Epidermal melanocyte (primary cell): ENCODE measurements around the gene ST6GALNAC1.
"Not testable (repeated sequence)": the region's sequence is repeated elsewhere in the genome, so short reads cannot be mapped to it uniquely, and the experiment has no call there.

Source experiments
- DNase-seq: peaks from one replicate; pipeline ENCODE4 v3.0.0; 2011; ENCODE audit warnings: low spot score; ENCODE audit not compliant: insufficient read length

ST6GALNAC1 gene

DNA sequence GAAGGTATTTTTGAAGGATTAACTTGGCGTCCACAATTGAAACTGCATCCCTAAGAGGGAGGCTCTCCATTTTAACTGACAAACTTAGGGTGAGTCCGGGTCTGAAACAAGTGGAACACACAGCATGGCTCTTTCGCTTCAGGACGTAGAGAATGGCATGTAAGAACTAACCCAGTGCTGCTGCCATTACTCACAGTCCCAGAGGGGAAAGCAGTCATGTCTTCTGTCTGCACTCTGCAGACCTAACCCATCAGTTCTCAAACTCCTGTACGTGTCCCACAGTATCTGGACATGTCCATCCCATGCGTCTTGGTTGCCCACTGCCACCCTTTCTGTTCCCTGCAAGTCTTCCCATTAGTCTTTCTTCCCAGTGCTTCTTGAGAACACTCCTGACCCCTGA lies 563 bp downstream of the ST6GALNAC1 start:
- DNase-seq: no peak

DNA sequence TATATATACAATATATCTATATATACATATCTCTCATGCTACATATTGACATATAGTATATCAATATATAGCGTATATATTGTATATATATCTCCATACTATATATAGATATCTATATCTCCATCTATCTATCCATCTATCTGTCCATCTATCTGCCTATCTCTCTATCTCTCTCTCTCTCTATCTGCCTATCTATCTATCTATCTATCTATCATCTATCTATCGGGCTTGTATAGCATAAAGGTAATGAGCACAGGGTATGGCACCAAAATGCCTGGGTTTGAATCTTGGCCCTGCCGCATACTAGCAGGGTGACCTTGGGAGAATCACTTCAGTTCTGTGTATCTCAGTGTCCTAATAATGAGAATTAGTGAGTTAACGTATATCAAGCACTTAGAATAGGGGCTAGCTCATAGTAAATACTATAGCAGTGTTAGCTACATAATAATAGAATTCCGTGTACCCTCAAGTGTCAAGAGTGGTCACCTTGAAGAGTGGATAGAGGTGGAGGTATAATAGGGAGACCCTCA lies 1.5 kb downstream of the ST6GALNAC1 start:
- no peak for DNase-seq

DNA sequence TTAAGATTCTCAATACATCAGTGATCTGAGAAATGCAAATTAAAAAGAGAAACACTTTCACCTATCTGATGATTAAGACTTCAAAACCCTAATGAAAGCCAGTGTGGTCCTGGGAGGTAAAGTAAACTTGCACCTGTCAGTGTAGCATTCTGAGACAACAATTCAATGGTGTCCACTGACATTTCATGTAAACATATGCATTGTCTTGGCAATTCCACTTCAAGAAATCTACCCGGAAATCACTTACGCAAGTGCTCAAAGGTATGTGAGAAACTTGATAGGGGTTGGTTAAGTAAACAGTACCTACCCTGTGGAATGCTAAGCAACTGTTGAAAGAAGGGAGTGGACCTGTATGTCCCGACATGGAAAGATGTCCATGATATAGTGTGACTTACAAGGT lies 2.1 kb downstream of the ST6GALNAC1 start:
- no peak for DNase-seq

DNA sequence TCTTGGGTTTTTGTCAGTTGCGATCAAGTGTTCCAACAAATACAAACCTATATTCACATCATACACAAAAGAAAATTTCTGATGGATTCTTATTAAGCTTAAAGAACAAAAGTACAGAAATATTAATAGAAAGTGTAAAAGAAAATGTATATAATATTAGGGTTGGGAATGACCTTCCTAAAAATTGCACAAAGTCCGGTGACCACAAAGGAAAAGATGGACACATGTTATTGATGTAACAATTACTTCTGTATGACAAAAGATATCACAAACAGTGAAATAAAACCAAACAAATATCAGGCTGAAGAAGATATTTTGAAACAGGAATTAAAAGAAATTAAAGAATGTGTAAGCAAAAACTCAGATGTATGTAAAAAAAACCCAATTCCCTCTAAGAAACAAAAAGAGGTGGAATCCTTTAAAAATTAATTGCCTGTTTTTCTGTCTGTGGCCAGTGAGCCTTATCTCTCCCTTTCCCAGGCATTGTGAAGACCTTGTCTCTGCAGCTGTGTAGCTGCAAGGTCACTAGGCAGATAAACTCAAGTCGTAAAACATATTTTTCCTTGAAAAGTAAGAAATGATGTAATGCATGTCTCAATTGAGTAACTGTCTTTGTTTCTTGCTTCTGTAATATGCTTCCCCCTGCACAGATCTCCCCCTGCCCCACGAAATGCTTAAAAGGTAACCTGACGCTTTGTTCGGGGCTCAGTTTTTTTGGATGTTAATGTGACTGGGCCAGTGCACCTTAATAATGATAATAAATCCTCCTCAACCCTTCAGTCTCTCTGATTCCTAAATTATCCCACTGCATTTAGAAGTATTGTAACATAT lies 2.8 kb downstream of the ST6GALNAC1 start:
- DNase-seq: no peak

DNA sequence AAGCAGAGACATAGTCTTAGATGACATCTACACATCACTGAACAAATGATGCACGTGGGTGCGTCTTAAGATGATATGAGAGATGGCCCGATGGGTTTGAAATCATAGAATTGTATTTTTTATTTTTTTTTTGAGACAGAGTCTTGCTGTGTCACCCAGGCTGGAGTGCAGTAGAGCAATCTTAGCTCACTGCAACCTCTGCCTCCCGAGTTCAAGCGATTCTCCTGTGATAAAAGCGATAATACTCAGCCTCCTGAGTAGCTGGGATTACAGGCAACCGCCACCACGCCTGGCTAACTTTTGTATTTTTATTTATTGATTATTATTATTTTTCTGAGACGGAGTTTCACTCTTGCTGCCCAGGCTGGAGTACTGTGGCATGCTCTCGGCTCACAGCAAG lies 5.3 kb downstream of the ST6GALNAC1 start:
- no peak for DNase-seq

DNA sequence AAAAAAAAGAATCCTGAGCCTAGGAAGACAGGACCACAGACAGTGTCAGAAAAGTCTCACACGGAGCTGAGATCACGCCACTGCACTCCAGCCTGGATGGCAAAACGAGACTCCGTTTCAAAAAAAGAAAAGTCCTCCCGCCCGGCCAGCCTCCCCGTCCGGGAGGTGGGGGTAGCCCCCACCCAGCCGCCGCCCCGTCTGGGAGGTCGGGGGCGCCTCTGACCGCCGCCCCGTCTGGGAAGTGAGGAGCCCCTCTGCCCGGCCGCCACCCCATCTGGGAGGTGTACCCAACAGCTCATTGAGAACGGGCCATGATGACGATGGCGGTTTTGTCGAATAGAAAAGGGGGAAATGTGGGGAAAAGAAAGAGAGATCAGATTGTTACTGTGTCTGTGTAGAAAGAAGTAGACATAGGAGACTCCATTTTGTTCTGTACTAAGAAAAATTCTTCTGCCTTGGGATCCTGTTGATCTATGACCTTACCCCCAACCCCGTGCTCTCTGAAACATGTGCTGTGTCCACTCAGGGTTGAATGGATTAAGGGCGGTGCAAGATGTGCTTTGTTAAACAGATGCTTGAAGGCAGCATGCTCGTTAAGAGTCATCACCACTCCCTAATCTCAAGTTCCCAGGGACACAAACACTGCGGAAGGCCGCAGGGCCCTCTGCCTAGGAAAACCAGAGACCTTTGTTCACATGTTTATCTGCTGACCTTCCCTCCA lies 6.9 kb downstream of the ST6GALNAC1 start:
- not testable (repeated sequence) for DNase-seq

DNA sequence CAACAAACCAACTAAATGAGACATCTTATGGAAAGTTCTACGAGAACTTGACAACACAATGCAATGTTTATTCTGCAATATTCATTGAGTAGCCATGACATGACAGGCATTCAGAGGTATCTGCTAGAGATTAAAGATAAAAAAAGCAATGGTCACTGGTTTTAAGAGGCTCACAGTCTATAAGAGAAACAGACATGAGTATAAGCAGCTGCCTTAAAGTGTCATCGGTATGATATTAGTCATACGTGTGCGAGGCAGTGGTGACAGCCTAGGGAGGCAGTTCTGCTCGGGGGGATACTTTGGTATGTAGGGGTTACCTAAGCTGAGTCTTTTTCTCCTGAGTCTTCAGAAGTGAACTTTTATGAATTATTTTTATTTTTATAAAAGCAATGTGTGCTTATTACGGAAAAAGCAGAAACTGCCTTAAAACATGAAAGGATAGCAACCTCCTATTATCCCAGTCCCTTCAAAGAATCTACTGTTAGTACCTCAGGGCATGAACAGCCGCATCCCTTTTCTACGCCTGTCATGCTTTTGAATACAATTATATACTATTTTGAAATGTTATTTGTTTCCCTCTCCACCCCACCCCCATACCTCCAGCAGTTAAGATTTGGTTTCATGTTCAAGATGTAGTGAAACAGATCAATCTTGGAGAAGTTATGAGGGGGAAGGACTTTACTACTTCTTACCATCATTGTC lies 7.7 kb downstream of the ST6GALNAC1 start:
- DNase-seq: no peak

DNA sequence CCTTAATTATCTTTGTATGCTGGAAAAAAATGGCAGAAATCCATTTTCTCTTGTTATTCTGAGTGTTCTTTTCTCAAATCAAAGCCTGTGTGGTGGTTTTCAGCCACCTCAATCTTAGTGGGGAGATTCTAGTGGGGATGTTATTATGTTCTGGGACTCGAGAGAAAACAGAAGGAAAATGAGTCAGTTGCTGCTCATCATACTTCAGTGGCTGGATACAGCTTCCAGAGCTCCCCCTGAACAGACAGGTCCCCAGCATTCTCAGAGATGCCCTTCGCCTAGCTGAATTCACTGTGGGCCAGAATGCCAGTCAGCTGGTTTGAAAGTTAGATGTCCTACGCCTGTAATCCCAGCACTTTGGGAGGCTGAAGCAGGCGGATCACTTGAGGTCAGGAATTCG lies 8.5 kb downstream of the ST6GALNAC1 start:
- no peak for DNase-seq

DNA sequence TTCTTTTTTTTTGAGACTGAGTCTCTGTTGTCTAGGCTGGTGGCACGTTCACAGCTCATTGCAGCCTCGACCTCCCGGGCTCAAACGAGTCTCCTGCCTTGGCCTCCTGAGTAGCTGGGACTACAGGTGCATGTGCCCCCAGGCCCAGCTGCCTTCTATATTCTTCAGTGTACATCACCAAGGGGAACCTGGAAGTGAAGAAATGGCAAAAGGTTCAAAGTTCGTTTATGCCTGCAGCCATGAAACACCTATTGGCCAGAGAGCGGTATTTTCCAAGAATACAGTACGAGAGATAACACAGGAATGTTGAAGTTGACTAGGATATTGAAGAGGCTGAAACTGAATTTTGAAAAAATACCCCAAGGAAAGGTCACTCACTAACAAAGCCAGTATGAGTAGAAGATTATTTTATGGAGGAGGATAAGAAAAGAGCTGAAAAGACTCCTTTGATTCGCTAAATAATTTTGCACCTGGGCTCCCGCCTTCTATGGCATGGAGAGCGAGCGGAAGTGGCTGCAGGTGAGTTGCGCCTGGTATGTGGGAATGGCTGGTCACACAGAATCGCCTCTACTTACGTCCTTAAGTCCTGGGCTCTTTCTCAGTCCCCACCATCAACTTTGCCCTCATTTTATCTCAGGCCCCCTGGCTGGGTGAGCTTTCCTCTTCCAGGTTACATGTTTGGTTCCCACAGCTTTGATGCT lies 9.8 kb downstream of the ST6GALNAC1 start:
- no peak for DNase-seq

DNA sequence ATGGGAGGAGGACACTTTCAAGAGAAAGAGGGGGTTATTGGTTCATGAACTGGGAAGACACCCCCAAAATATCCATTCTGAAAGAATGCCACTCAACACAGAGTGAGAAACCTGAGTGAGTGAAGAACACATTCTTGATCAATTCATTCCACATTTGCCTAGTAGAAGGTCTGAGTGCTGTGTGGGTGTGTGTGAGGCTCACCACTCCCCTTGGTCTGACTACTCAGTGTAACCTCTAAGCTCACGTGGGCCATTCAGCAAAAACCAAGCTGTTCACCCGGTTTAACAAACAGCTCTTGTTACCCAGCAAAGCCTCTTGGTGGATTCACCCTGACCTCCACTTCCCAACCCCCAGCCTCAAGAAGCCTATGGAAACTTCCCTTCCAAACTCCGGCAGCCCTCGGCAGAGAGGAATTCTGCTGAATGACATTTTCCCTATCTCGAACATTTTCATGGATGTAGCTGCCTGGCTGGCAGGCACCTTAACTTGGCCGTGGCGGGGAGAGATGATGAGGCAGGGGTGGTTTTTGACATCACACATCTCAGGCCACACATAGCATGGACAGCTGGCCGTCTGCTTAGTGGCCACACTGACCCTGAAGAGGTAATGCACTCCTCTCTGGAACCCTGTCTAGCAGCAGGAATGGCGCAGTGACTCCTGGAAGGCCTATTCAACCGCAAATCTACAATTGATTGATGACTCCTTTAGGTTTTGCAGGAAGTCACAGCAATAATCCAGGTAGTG lies 11.6 kb downstream of the ST6GALNAC1 start:
- peak; percentile 60 for DNase-seq

DNA sequence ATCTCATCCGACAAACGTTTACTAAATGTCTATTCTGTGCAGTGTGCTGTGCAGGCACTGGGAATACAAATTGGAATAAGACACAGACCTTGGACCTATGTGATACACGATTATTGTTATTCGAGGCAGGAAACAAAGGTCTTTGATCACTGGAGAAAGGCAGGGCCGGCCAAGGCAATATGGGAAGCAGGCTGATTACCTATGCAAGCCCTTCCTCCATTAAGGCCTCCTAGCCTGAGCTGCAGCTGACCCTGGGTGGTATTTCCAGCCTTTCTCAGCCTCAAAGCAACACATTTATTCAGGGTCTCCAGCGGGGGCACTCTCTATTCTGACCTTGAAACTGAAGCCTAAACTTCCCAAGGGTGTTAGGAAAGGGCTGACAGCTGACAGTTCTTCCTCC lies 13.4 kb downstream of the ST6GALNAC1 start:
- no peak for DNase-seq

DNA sequence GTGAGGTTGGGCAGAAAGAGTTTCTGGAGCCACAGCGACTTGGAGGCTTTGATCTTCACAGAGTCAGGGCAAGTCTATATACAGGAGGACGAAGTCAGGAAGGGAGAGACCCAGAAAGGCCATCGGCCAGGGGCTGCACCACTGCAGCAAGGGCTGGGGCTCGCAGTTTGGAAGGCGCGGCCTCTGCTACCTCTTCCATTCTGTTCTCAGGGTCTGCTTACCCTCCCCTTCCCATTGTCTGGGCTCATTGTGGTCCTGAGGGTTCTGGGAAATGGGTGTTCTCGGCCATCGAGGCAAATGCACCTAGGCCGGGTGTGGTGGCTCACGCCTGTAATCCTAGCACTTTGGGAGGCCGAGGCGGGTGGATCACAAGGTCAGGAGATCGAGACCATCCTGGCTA lies 16.0 kb downstream of the ST6GALNAC1 start:
- DNase-seq: no peak

DNA sequence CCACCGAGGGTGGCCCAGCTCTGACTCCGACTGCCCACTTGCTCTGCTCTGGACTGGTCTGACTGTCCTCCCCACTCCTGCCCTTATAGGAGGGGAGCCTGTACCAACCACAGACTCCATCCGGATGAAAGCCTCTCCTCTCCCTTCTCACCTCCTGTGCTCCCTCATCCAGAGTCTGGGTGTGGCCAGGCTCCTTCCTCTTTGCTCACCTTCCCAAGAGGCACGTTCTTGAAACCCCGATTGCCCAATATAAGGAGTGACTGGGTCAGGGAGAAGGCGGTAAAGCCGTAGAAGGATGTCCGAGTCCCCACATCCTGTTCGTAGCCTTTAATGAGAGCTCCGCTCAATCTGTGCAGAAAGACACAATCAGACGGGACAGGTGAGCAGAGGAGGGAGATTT lies 17.1 kb downstream of the ST6GALNAC1 start:
- DNase-seq: no peak

DNA sequence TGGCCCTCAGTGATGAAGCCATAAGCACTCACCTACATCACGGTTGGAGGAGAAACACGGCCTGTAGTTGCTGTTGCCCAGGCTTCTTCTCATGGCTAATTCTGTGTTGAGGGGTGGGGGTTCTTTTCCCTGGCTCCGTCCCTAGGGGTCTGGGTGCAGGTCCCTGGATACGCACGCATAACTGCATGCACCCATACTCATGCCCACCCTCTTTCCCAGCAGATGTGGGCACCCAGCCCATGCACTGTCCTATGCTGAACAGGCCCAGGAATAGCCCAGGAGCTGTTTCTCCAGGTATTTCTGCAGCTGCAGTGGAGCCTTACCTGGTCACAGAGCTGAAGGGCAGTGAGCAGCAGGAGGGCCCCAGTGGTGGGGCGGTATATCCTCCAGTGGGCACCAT lies 18.1 kb downstream of the ST6GALNAC1 start:
- no peak for DNase-seq

DNA sequence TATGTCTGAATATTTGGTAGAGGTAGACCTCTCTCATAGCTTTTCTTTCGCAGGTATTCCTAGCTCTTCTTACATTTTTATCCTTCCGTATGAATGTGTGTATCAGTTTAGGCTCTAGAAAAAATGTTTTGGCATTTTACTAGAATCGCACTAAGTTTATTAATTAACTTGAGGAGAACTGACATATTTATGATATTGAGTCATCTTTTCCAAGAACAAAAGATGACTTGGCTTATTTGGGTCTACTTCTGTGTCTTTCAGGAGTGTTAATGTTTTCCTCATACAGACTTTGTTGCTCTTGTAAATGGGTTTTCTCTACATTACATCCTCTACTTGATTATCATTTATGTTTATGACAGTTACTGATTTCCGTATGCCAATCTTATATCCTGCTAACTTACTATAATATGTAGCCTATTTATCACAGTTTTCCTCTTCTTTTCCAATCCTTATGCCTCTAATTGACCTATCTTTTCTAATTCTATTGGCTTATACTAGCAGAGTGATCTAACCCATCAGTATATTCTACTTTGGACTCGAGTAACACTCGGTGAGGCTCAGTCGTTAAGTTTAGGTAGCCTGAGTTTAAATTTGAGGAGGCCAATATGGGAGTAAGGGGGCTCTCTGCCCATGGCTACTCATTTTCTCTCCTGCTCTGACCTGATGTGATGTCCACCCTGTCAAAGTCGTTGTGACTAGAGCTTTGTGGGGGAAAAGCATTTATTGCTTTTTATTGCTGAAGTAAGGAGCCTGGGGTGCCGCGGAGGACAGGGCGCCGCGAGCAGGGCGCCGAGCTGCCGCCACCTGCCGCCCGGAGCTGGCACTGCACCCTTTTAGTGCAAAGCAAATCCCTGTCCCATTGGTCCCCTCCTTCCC lies 20.0 kb downstream of the ST6GALNAC1 start:
- peak; percentile 75 for DNase-seq

DNA sequence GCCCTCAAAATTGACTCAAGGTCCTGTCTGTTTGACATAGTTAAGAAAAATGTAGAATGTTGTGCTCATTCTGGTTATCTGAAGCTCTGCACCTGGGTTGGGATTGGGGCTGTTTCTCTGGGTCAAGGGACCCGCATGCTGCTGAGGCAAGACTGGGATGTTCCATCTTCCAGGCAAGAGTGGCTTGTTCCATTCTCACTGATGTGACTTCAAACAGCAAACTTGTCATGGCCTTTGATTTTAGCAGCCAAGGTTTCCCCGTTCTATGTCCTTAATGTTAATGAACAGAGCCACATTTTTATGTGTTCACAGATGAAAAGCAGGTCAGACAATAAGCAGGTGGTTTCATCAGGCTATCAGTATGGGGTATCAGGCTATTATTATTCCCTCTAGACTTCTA lies 25.7 kb downstream of the ST6GALNAC1 start:
- DNase-seq: no peak

DNA sequence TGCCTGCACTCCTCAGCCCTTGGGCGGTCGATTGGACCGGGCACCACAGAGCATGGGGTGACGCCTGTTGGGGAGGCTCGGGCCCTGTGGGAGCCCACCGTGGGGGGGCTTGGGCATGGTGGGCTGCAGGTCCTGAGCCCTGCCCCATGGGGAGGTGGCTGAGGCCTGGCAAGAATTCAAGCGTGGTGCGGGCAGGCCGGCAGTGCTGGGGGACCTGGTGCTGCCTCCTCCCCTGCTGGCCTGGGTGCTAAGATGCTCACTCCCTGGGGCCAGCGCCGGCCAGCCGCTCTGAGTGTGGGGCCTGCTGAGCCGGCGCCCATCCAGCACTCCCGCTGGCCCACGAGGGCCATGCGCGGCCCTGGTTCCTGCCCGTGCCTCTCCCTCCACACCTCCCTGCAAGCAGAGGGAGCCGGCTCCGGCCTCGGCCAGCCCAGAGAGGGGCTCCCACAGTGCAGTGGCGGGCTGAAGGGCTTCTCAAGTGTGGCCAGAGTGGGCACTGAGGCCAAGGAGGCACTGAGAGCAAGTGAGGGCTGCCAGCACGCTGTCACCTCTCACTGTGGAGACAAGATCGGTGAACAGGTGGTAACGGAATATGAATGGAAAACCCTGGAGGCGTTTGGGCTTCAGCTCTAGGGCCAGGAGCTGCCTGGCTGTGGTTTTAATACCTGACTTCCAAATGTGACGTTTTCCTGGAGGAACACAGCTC lies 28.5 kb downstream of the ST6GALNAC1 start:
- DNase-seq: no peak

DNA sequence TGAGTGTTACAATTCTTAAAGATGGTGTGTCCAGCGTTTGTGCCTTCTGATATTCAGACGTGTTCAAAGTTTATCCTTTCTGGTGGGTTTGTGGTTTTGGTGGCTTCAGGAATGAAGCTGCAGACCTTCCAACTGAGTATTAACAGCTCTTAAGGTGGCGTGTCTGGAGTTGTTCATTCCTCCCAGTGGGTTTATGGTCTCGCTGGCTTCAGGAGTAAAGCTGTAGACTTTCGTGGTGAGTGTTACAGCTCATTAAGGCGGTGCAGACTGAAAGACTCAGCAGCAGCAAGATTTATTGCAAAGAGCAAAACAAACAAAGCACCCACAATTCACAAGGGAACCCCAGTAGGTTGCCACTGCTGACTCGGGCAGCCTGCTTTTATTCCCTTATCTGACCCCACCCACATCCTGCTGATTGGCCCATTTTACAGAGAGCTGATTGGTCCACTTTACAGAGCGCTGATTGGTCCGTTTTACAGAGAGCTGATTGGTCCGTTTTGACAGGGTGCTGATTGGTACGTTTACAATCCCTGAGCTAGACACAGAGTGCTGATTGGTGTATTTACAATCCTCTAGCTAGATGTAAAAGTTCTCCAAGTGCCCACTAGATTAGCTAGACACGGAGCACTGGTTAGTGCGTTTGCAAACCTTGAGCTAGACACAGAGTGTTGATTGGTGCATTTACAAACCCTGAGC lies 29.3 kb downstream of the ST6GALNAC1 start:
- DNase-seq: not testable (repeated sequence)
